GF-D8 (cell line): ENCODE results near the gene SAP30.

Source experiments
- DNase-seq: peaks from one replicate; lab custom pipeline; 2025; lab: John Stamatoyannopoulos, UW

The SAP30 gene

GRCh38 chr4:173367946-173368345 is 2.8 kb upstream of the SAP30 start:
- DNase-seq, result no peak

DNA sequence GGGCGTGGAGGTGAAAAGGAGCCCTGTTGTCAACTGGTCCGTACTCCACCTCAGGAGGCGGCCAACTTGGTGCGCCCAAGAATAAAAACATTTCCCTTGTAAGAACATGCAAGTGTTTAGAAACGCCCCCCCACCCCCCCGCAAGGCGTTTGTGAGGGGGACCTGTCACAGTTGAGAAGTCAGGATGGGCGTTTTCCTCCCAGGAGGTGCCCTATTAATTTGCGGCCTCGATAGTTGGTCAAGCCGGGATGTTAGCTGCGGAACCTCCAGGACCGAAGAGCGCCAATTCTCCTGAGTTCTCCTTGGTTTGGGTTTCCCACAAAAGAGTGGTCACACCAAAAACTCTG is 651 bp upstream of the SAP30 start:
- DNase-seq, result peak; percentile 56

DNA sequence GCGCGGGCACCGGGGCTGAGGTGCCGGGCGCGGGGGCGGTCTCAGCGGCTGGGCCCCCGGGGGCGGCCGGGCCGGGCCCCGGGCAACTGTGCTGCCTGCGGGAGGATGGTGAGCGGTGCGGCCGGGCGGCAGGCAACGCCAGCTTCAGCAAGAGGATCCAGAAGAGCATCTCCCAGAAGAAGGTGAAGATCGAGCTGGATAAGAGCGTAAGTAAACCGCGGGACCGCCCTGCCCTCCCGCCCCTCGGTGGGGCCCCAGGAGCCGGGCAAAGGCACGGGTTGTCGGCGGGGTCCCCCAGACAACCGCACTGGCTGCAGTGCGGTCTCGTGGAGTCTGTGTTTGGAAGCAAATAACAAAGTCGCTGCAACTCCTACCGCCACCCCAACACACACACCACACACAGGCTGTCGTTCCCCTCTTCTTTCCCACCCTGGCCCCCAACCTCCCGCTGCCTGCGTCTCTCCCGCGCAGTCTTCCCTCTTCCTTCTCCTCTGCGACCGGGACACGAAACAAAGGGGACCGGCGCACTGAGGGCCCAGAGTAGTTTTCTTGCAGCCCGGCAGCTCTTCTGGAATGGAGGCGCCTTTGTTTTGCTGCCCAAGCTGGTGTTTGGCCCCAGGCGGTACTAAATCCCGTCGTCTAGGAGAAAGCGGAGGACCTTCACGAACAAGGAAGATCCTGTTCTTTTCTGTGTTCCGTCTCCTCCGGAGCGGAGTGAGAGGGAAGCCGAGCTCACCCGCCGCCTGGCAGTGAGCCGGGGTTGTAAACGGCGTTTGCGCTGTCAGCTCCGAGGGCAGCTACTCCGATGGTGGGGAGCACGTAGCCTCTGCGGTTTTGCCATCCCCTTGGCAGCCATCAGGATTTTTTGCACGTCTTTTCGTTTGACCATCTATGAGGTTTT is 788 bp downstream of the SAP30 start:
- DNase-seq, result peak; percentile 27

DNA sequence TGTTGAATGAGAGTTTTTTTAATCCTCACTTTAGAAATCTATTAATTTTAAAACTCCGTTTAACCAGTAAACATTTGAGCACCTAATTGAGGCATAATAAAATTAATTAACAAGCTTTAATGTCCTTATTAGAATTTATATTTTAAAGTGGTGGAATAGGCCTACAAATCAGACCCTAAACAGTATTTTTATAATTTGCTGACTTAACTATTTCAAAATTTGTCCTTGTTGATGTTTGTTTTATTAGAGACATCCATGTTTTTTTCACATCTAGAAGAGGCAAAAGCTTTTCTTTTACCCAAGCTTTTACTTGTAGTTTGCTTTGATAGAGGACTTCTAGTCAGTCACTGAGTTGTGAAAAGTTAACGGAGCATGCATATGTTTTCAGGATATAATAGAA is 3.8 kb downstream of the SAP30 start:
- DNase-seq, result no peak

GRCh38 chr4:173379929-173380328 is 9.2 kb downstream of the SAP30 start:
- no peak for DNase-seq

GRCh38 chr4:173380987-173381386 is 10.2 kb downstream of the SAP30 start:
- DNase-seq, result no peak

DNA sequence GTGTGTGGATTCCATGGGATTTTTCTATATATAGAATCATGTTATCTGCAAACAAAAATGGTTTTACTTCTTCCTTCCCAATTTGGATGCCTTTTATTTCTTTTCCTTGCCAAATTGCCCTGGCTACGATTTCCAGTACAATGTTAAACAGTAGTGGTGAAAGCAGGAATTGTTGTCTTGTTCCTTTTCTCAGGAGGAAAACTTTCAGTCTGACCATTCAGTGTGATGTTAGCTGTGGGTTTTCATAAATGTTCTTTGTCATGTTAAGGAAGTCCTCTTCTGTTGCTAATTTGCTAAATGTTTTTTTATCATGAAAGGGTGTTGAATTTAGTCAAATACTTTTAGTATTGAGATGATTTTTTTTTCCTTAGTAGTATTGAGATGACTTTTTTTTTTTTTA is 10.9 kb downstream of the SAP30 start:
- no peak for DNase-seq

DNA sequence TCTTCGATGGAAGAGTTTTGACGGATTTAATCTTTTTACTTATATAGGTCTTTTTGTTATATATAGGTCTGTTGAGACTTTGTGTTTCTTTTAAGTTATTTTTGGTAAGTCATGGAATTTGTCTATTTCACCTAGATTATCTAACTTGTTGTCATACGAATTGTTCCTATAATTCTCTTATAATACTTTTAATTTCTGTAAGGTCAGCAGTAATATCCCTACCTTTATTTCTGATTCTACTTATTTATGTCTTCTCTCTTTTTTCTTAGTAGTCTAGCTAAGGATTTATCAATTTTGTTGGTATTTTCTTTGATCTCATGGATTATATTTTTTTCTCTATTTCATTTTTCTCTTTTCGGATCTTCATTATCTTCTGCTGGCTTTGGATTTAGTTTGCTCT is 11.6 kb downstream of the SAP30 start:
- no peak for DNase-seq

DNA sequence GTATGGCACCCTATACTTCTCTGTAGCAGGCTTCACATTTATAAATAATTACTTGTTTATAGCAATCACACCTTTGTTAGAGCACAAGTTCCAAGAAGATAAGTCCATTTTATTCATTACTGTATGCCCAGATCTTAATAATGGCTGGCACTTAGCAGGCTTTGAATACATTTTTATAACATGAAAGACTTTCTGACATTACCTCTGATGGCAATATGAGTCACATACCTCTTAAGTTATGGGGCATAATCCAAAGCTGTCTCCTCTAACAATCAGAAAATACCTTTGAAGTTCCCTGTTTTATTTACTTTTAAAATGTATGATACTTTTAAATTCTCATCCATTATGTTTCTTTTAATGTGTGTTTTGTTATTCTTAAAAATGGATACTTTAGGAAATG is 16.0 kb downstream of the SAP30 start:
- DNase-seq, result no peak

- no peak for DNase-seq
Observed at GRCh38 chr4:173391701-173392100, 20.9 kb downstream of the SAP30 start.

- no peak for DNase-seq
Observed at GRCh38 chr4:173397604-173398003, 26.9 kb downstream of the SAP30 start.

DNA sequence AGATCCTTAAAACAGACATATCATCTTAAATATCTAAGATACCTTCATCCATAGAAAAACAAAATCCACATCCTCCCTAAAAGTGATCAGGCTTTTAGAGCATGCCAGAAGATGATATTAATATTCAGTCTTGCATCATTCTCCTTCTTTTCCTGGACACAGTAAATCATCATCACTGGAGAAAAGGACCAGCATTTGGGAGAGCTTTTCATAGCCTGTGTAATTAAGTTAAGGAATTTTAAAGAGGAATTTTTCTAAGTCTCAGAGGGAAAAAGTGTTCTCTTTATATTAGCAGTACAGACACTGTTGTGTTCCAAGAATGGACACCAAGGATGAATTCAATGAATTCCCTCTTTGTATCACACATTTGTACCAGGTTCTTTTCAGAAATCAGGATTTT is 27.5 kb downstream of the SAP30 start:
- no peak for DNase-seq

DNA sequence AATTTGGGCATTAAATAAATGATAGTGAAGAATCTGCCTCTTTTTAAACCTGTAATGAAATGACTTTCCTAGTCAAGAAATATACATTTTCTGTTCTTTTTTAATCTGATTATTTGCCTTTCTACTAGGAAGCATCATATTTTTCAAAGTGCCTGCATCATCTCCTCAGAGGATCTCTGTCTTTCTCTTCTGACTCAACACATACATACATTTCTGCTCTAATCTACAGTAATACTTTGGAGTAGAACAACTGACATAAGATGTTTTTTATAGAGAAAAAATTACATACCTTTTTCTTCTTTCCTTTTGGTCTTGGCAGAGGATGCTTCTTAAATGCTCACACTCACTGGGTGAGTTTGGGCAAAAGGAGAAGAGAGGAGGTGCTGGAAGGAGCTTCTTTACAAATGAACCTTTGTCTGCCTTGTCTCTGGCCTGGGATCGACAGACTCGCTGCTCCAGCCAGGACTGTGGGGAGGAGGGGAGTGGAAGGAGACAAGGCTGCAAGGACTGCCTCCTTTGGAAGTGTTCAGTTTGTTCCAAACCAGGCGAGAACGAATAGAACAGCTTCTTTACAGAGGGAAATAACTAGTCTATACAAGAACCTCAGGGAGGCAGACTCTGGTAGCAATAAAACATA is 28.1 kb downstream of the SAP30 start, which contains the start of gene SCRG1:
Gene SCRG1, minus strand, starts transcription at position 338 of the 637 bp plus-strand sequence. CDS start 7,702 bp downstream, outside the sequence.
- DNase-seq, result no peak

GRCh38 chr4:173401063-173401462 is 30.3 kb downstream of the SAP30 start:
- DNase-seq, result no peak

DNA sequence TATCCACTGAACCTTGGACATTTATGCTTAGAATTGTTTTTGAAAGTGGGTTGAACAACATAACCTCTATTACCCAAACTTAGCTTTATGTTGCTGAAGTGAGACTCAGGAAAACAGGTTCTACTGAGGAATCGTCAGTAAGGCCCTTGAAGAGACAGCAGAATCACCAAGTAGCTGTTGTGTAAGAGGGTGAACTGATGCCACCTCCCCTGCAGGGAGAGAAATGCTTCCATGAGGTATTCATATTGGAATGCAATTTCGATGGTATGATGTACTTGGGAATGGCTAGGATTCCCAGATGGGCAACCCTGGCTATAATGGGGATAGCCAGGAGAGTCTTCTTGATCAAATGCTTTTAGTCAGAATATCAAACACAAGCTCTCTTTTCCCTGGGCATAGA is 32.3 kb downstream of the SAP30 start:
- DNase-seq, result no peak

DNA sequence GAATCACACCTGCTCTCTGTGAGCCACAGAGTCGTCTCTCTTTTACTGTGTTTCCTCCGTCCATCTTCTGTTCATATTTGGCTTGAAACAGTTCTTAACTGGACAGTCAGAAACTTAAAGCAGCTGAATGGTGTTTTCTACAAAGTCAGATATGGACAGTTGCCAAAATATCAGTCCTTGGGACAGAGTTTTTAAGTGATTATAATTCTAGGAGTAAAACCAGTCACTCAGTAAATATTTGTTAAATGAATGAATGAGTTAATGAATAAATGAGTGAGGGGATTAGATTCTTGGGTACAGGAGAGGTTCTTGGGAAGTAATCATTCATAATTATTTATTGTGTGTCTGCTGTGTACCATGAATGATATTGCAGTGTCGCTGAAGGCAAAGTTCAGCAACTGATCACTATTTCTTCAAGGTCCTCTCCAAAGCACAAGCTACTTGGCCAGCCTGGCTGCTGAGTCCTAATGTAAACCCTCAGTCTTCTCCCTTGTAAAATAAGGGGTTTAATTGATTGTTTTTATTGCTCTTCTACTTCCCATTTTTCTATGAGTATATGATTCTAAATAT is 33.6 kb downstream of the SAP30 start:
- DNase-seq, result no peak

GRCh38 chr4:173405840-173406606 is 35.3 kb downstream of the SAP30 start:
- no peak for DNase-seq

- no peak for DNase-seq
Observed at GRCh38 chr4:173410079-173410478, 39.3 kb downstream of the SAP30 start.

DNA sequence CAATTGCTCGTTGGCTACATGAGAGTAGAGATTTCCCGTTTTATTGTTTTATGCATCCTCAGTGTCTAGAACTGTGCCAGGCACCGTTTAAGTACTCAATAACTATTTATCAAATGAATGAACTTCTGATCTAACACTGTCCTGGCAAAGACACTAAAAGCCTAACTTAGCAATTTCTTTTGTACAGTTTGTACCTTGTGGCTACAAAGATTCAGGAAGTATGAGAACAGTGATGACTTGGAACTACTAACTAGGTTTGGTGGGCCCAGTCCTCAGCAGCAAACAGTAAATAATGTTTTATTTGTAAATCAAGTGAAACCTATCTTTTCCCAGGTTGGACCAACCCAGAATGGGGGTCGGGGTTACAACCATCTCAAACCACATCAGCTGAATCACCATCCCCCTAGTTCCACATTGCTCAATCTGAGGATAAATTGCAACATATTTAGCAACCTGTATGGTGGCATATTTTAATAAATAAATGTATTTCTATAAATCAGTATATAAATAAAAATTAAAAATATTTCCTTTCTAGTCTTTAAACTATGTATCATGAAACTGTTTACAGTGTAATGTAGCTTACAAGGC is 40.4 kb downstream of the SAP30 start:
- DNase-seq, result no peak

DNA sequence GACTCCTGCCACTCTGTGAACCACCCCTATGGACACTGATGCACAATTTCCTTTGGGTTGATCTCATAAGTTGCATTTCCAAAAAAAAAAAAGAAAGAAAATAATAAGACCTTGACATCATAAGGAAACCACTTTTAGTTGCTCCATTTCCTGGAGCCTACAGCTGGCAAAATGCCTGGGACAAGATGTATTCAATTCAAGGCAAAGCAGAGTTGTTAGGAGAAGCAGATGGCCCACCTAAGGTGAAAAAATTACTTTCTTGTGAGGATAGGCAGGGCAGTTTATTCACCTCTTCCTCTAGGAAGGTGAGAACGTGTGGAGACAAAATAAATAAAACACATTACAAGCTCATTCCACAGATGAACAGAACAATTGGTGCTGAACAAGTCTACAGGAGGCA is 42.3 kb downstream of the SAP30 start:
- DNase-seq, result peak; percentile 83

GRCh38 chr4:173414456-173414855 is 43.7 kb downstream of the SAP30 start:
- no peak for DNase-seq

DNA sequence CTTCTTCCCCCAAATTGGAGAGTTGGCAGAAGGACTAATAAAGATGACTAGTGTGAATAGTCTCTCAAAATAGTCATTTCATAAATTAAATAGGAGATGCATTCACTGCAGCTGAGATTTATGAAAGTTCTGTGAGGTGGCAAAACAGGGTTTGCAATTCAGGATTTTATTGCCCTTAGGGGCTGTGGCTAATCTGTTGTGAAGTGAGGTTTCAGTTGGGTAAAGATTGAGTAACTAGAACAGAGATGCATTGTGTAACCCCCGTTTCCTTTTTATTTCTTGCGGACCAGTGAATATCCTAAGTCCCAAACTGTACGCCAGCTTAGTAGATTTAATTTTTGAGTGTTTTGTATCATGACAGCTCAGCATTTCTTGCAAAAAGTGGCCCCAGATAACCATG is 44.3 kb downstream of the SAP30 start:
- DNase-seq, result peak; percentile 89
